LNCaP clone FGC (cell line): ENCODE data around the gene PRKN.

ENCODE experiments used
- DNase-seq: peaks from one replicate; pipeline ENCODE4 v3.0.0-alpha.2; 2011; ENCODE audit warnings: low read depth
- H3K4me3 ChIP-seq: 2 replicates; pipeline ENCODE4 v1.5.1; 2011; ENCODE audit warnings: mild to moderate bottlenecking, low read depth, low read length, control low read depth
- TF ChIP-seq, protein P1 (sequence below): IDR thresholded peaks from 2 replicates; pipeline ENCODE4 v1.5.1; 2012; ENCODE audit warnings: mild to moderate bottlenecking; ENCODE audit not compliant: control insufficient read depth, insufficient read depth; ENCODE audit errors: extremely low read depth

PRKN gene

DNA sequence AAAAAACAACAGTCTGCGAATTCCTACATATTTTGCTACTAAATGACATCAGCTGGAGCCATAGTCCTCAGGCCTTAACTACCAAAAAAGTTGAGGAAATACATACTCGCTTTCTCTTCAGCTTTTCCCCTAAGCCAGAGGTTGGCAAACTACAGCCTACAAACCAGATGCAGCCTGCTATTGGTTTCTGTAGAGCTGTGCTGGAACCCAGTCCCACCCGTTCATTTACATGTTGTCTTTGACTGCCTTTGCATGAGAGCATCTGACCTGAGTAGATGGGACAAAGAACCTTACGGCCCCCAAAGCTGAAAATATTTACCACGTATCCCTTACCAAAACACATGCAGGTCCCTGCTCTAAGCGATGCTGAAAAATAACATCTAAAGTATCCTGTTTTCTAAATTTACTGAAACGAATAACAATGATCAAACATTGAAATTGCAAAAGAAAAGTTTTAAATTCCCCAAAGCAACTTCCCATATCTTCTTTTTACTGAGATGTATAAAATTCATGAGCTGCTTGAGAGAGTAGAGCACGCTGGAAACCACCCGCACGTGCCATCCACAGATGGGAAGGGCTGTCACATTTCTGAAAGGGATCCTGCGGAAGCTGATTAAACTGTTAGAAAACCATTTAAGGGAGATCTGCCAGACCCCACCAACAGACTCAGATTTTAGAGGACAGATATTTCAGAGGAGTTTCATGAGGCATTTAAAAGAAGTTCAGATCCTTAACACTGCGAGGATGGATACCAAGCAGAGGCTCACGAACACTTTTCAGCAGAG, 124.1 kb downstream of the PRKN start:
- TF ChIP-seq, protein P1, sequence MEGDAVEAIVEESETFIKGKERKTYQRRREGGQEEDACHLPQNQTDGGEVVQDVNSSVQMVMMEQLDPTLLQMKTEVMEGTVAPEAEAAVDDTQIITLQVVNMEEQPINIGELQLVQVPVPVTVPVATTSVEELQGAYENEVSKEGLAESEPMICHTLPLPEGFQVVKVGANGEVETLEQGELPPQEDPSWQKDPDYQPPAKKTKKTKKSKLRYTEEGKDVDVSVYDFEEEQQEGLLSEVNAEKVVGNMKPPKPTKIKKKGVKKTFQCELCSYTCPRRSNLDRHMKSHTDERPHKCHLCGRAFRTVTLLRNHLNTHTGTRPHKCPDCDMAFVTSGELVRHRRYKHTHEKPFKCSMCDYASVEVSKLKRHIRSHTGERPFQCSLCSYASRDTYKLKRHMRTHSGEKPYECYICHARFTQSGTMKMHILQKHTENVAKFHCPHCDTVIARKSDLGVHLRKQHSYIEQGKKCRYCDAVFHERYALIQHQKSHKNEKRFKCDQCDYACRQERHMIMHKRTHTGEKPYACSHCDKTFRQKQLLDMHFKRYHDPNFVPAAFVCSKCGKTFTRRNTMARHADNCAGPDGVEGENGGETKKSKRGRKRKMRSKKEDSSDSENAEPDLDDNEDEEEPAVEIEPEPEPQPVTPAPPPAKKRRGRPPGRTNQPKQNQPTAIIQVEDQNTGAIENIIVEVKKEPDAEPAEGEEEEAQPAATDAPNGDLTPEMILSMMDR: no peak
- no peak overlapping the region for H3K4me3 ChIP-seq

DNA sequence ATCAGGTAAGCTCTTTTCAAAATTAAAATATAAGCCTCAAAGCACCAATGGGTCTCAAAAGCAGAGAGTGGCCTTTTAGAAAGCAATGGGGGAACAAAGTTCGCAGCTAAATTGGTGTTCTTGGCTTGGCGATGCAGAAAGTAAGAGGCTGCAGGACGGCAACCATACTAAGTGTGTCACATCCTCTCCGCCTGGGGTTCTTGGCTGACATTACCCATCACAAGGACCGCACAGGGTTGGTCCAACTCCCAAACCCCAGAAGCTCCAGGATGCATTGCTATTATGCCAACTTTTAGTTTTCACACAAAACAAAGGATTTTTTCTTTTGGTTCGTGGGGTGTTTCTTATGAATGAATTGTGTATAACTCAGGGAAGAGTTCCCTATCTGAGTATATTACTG, 124.8 kb downstream of the PRKN start:
- no peak for DNase-seq
- no peak overlapping the region for H3K4me3 ChIP-seq
- TF ChIP-seq, protein P1: no peak

More for the DNA sequence above, 124.1 kb downstream of the PRKN start:
- no peak for DNase-seq

DNA sequence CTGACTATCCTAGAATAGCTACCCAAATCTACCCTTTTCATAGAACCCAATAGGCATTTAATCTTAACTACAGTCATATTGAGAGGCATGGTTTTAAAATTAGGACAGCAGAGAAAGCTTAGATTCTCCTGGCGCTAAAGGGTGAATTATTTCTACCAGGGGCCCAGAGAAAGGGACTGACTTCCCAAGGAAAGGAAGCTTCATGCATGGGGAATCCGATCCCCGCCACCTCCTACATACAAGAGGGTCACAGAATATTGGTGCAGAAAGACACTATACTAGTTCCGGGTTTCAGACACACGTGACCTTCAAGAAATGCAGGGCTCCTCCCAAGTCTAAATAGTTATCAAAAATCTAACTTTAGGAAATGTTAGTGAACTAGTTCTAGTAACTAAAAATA, 130.9 kb downstream of the PRKN start:
- TF ChIP-seq, protein P1: no peak
- DNase-seq: no peak
- H3K4me3 ChIP-seq: no peak overlapping the region

DNA sequence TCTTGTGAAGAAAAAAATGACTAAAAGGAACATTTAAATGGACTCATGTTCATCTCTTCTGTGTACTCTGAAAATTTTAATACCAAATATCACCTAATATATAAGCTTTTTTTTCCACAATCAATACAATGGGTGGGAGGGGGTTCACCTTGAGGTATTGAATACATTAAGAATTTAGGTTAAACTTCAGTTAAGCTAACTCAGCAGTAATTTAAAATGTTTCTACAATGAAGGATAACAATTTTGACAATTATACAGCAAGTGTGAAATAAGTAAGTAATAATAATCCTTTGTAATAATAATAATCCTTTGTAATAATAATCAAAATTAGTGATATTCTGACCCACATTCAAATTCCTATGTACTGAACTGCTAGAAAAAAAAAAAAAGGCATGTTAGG, 136.0 kb downstream of the PRKN start:
- TF ChIP-seq, protein P1: no peak
- no peak overlapping the region for H3K4me3 ChIP-seq
- DNase-seq: no peak

DNA sequence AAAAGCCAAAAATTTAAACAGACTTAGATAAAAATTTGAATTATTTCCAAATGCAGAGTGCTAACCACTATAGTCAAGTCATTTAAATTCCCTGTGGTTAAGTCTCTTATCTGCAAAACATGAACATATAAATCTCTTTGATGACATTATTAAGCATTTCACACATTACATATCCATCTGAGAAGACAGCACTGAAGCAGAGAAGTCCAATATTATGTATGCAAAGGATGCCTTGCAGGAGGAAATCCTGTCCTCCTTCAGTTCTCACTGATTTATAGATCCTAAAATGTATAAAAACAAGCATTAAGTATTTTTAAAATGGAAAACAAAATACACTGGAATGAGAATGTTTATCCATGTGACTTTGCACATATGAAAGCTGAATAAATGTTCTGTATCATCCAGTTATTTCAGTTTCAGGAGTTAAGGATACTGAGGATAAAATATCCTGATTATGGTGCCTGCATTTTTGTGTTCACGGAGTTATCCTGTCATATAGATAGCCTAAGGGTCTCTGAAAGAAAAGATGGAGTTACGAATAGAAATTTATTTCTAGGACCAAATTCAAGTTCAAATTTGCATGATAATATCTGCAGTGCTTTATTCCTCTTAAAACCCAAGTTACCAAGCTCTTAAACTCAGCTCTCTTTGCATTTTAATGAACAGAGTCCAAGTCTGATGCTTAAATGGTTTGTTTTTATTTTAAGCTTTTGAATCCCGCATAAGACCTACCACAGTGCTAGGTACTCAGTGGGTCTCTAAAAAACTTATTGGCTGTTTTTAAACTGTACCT, 145.4 kb downstream of the PRKN start:
- no peak for DNase-seq
- H3K4me3 ChIP-seq: no peak overlapping the region
- TF ChIP-seq, protein P1: no peak

DNA sequence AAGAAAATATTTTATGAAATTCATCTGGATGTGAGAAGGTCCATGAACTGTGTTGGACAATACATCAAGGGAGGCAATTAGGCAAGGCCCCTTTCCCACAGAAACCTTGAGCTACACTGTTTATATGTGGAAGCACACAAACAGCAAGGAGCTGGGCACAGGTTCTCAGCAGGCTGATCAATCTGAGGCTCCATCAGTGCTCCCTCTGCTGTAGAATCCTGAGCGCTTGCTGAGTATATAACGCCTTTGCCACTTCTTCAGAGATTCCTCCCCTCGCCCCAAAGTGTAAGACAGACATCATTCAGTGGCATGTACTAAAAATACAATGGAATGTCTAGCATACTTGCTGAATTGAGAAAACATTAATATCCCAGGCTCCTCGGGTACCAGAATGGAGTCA, 146.9 kb downstream of the PRKN start:
- TF ChIP-seq, protein P1: no peak
- DNase-seq: no peak

More for the DNA sequence above, 146.9 kb downstream of the PRKN start:
- H3K4me3 ChIP-seq: no peak overlapping the region
